Fibroblast of peridontal ligament (primary cell): ENCODE measurements around the gene LHX8.
"Not testable (repeated sequence)": the region's sequence is repeated elsewhere in the genome, so short reads cannot be mapped to it uniquely, and the experiment has no call there.

Source experiments
- DNase-seq: peaks from one replicate; pipeline ENCODE4 v3.0.0-alpha.2; 2010; ENCODE audit errors: extremely low read depth

Gene LHX8

GRCh38 chr1:75133750-75134646 is at the start of gene LHX8:
Gene LHX8, plus strand, starts transcription at chr1:75134388. Its CDS starts 2,227 bp downstream, at chr1:75136615.
- peak; percentile 98 for DNase-seq

- DNase-seq = no peak
Measured at GRCh38 chr1:75085931-75086330, 48.3 kb upstream of the LHX8 start.

- DNase-seq = peak; percentile 20
Measured at GRCh38 chr1:75087278-75087677, 46.9 kb upstream of the LHX8 start.

- DNase-seq = peak; percentile 55
Measured at GRCh38 chr1:75092141-75092540, 42.0 kb upstream of the LHX8 start.

- DNase-seq = peak; percentile 96
Measured at GRCh38 chr1:75097654-75098053, 36.5 kb upstream of the LHX8 start.

GRCh38 chr1:75099581-75099980 is 34.6 kb upstream of the LHX8 start:
- DNase-seq = peak; percentile 63

- peak; percentile 62 for DNase-seq
Measured at GRCh38 chr1:75100481-75101092, 33.6 kb upstream of the LHX8 start.

- not testable (repeated sequence) for DNase-seq
Measured at GRCh38 chr1:75112362-75112951, 21.7 kb upstream of the LHX8 start.

GRCh38 chr1:75115654-75116053 is 18.5 kb upstream of the LHX8 start:
- no peak for DNase-seq

- peak; percentile 74 for DNase-seq
Measured at GRCh38 chr1:75123756-75124155, 10.4 kb upstream of the LHX8 start.

GRCh38 chr1:75124510-75124909 is 9.7 kb upstream of the LHX8 start:
- DNase-seq = peak; percentile 83

GRCh38 chr1:75125161-75125726 is 8.9 kb upstream of the LHX8 start:
- no peak for DNase-seq

- peak; percentile 88 for DNase-seq
Measured at GRCh38 chr1:75126611-75127101, 7.5 kb upstream of the LHX8 start.

GRCh38 chr1:75127916-75128717 is 6.1 kb upstream of the LHX8 start:
- DNase-seq = peak; percentile 81

- no peak for DNase-seq
Measured at GRCh38 chr1:75129660-75129982, 4.6 kb upstream of the LHX8 start.

GRCh38 chr1:75129983-75130789 is 4.0 kb upstream of the LHX8 start:
- DNase-seq = peak; percentile 88

- peak; percentile 72 for DNase-seq
Measured at GRCh38 chr1:75130865-75131564, 3.2 kb upstream of the LHX8 start.

GRCh38 chr1:75131565-75132241 is 2.5 kb upstream of the LHX8 start:
- peak; percentile 69 for DNase-seq

- DNase-seq = peak; percentile 66
Measured at GRCh38 chr1:75132242-75132811, 1.9 kb upstream of the LHX8 start.
